ENCODE results near the gene METTL25B. TPM values are rescaled to one million over a fixed set of nuclear protein-coding genes. Genes with fewer than 3 reads are reported as not detected.
A peak's percentile ranks its signal among the peaks of the same experiment; 100 is the strongest.
"Not testable (repeated sequence)": the region's sequence is repeated elsewhere in the genome, so short reads cannot be mapped to it uniquely, and the experiment has no call there.

METTL25B gene
- total RNA-seq, 1 donor from 2014 or later, result 41.0 TPM

- no peaks in the 10 kb centered on the region for H3K4me1 ChIP-seq
- no peaks in the 10 kb centered on the region for H3K36me3 ChIP-seq
- H3K4me3 ChIP-seq, result no peak overlapping the region
- no peaks in the 10 kb centered on the region for H3K9me3 ChIP-seq
- H3K27me3 ChIP-seq (ENCODE audit: low read depth), result no peaks in the 10 kb centered on the region
- no peak overlapping the region for H3K27ac ChIP-seq
- DNase-seq (no peak), ATAC-seq (no peak)
- intact Hi-C loops (cut with DNase I), result no loop called here
- TF ChIP-seq, protein P1, sequence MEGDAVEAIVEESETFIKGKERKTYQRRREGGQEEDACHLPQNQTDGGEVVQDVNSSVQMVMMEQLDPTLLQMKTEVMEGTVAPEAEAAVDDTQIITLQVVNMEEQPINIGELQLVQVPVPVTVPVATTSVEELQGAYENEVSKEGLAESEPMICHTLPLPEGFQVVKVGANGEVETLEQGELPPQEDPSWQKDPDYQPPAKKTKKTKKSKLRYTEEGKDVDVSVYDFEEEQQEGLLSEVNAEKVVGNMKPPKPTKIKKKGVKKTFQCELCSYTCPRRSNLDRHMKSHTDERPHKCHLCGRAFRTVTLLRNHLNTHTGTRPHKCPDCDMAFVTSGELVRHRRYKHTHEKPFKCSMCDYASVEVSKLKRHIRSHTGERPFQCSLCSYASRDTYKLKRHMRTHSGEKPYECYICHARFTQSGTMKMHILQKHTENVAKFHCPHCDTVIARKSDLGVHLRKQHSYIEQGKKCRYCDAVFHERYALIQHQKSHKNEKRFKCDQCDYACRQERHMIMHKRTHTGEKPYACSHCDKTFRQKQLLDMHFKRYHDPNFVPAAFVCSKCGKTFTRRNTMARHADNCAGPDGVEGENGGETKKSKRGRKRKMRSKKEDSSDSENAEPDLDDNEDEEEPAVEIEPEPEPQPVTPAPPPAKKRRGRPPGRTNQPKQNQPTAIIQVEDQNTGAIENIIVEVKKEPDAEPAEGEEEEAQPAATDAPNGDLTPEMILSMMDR (IDR thresholded peaks at IDR 0.05), result no peak
These were observed 32.0 kb downstream of the METTL25B start for GRCh38 chr1:156760092-156760795.

DNA sequence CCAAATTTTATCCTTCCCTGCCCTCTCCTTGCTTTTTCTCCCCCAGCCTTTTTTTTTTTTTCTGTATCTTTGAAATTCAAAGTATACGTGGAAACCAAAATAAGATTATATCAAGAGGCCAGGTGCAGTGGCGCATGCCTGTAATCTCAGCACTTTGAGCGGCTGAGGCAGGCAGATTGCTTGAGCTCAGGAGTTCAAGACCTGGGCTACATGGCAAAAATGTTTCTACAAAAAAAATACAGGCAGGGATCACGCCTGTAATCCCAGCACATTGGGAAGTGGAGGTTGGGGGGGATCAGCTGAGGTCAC is 32.5 kb downstream of the METTL25B start:
- TF ChIP-seq, protein P1 (IDR thresholded peaks at IDR 0.05), result no peak

DNA sequence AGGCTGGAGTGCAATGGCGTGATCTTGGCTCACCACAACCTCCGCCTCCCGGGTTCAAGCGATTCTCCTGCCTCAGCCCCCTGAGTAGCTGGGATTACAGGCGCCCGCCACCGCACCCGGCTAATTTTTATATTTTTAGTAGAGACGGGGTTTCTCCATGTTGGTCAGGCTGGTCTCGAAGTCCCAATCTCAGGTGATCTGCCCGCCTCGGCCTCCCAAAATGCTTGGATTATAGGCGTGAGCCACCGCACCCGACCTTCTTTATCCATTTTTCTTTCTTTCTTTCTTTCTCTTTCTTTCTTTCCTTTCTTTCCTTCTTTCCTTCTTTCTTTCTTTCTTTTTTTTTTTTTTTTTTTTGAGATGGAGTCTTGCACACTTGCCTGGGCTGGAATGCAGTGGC is 36.9 kb downstream of the METTL25B start:
- H3K4me3 ChIP-seq; DNase-seq; ATAC-seq; H3K36me3 ChIP-seq; H3K27ac ChIP-seq; H3K9me3 ChIP-seq; H3K27me3 ChIP-seq (ENCODE audit: low read depth); intact Hi-C loops (cut with DNase I): not testable (repeated sequence)
- peaks cover 30% of the 10 kb centered on the region for H3K4me1 ChIP-seq

More for the DNA sequence above, 32.5 kb downstream of the METTL25B start:
- Histone ChIP-seq H3K9me3 (no peaks in the 10 kb centered on the region), H3K4me3 (no peak overlapping the region), H3K36me3 (no peaks in the 10 kb centered on the region), H3K27ac (no peak overlapping the region), H3K27me3 (ENCODE audit: low read depth) (no peaks in the 10 kb centered on the region), H3K4me1 (peaks cover under 1% of the 10 kb centered on the region)
- ATAC-seq (no peak), DNase-seq (no peak)
- intact Hi-C loops (cut with DNase I), result no loop called here

DNA sequence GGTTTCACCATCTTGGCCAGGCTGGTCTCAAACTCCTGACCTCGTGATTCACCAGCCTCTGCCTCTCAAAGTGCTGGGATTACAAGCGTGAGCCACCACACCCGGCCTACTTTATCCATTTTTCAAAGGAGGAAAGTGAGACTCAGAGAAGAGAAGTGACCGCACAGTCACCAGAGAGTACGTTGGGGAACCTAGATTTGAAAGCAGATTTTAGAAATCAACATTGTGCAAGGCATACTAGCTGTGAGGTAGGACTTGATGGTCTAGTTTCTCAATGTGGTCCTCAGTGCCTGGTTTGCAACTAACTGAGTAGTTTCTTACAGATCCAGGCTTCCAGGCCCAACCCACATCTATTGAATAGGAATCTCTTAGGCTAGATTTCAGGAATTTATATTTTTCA is 37.4 kb downstream of the METTL25B start:
- Histone ChIP-seq H3K36me3 (peaks cover 7% of the 10 kb centered on the region), H3K4me1 (peaks cover 31% of the 10 kb centered on the region), H3K9me3 (no peaks in the 10 kb centered on the region), H3K27ac (no peak overlapping the region), H3K4me3 (no peak overlapping the region), H3K27me3 (ENCODE audit: low read depth) (no peaks in the 10 kb centered on the region)
- DNase-seq (no peak), ATAC-seq (no peak)
- intact Hi-C loops (cut with DNase I), result no loop called here
- TF ChIP-seq, protein P1 (IDR thresholded peaks at IDR 0.05), result no peak

GRCh38 chr1:156766298-156767100 is 38.2 kb downstream of the METTL25B start:
- Histone ChIP-seq H3K27me3 (ENCODE audit: low read depth) (no peaks in the 10 kb centered on the region), H3K36me3 (peaks cover 15% of the 10 kb centered on the region), H3K27ac (peak overlapping the region; percentile 96), H3K4me1 (peaks cover 33% of the 10 kb centered on the region), H3K9me3 (no peaks in the 10 kb centered on the region), H3K4me3 (peak overlapping the region; percentile 96)
- TF ChIP-seq, protein P1 (IDR thresholded peaks at IDR 0.05), result no peak
- DNase-seq, result peak; percentile 60
- intact Hi-C loops (cut with DNase I), result no loop called here
- ATAC-seq, result peak; percentile 4 to 28

All from lower lobe of right lung (tissue), 2 donors.